ENCODE measurements around the gene SDS. TPM values are rescaled to one million over a fixed set of nuclear protein-coding genes. Genes with fewer than 3 reads are reported as not detected.

SDS gene
- total and polyA plus RNA-seq, 2 of the 13 experiments (the other 11 are each of a cell fraction or from before 2014, with no cell fraction given), result not detected

DNA sequence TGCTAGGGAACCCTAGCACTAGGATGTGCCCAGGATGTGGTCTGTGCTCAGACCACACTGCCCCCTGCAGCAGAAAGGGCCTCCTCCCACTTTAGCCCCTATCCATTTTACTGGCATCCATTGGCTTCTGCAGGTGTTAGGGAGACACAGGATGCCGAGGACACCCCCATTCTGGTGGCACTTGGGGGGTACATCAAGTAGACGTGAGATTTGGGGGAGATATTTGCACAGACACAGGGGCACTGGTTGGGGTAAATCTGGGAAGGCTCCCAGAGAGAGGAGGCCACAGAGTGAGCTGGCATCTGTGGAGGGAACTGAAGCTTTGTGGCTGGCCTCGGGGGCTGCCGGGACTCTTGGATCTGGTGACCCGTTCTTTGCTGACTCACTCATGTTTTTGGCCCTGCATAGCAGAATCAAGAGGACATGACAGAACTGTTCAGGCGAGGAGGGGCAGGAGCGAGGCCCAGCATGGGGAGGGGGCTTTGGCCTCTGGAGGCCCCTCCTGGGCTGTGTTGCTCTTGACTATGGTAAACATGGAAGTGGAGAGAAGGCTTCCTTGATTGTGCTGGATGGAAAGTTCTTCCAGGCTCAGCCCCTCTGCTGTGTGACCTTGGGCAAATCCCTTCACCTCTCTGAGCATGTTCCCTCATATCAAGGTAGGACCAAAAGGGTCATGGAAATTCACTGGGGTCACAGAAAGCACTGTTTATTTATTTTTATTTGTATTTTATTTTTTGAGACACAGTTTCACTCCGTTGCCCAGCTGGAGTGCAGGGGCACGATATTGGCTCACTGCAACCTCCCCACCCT is 43.5 kb downstream of the SDS start:
- H3K4me2 ChIP-seq (ENCODE audit: low read depth, low read length), result peak overlapping the region; percentile 86
- H3K4me1 ChIP-seq (ENCODE audit: insufficient read depth, low read length), result peaks cover 37% of the 10 kb centered on the region
- no peak overlapping the region for H2AFZ ChIP-seq (ENCODE audit: low read length)
- no peaks in the 10 kb centered on the region; a peak in 1 of 5 replicates for H3K27me3 ChIP-seq (ENCODE audit: control insufficient read depth in 1 of 2, insufficient read depth in 2 of 2, low read length in 2 of 2)
- H3K4me3 ChIP-seq (replicated peaks in 1 of 3; ENCODE audit: insufficient read depth in 1 of 3, low read depth in 2 of 3, low read length in 3 of 3), result peak overlapping the region in 2 of 3 experiments; percentile 80 to 94; a peak in 1 of 6 replicates
- in situ Hi-C loops (cut with HindIII; ENCODE audit: extremely low pct_ligation_motif_present, low pct_unique_long_range_greater_than_20kb) (loop anchor here (10.0 kb wide), 1 partner anchor 165 kb away; no protein-coding TSS in a partner anchor), intact Hi-C loops (cut with micrococcal nuclease; ENCODE audit: unreplicated experiment) (loop anchor here (1.0 to 5.0 kb wide), 2 partner anchors 48 to 158 kb away; no protein-coding TSS in a partner anchor)
- FAIRE-seq (peak; percentile 21), ATAC-seq (peak; percentile 63), DNase-seq (ENCODE audit: low spot score) (peak; percentile 35)
- H3K36me3 ChIP-seq (replicated peaks in 1 of 2; ENCODE audit: control insufficient read depth in 1 of 2, insufficient read depth in 2 of 2, low read length in 2 of 2), result peaks cover 0 to 3% of the 10 kb centered on the region in 2 experiments; a peak in 1 of 5 replicates
- no peak overlapping the region for H3K27ac ChIP-seq (ENCODE audit: extremely low read length, insufficient read depth, low read length)
- TF ChIP-seq ZNF768 (CRISPR knock-in tag; IDR thresholded peaks at IDR 0.05) (peak; percentile 92), RXRB (CRISPR knock-in tag; IDR thresholded peaks at IDR 0.05; ENCODE audit: borderline replicate concordance) (no peak), SMC3 (IDR thresholded peaks at IDR 0.05; ENCODE audit: low read length) (peak; percentile 24; the same call in 1 of the 2 replicates), AHR (CRISPR knock-in tag; IDR thresholded peaks at IDR 0.05) (0 out of 2 replicates have a peak, but pooled peaks have one; percentile 41), BHLHE40 (IDR thresholded peaks at IDR 0.05; ENCODE audit: low read length) (peak; percentile 14; the same call in 1 of the 2 replicates), CTCF (CRISPR knock-in tag; IDR thresholded peaks at IDR 0.05) (peak; percentile 60), STAG1 (CRISPR knock-in tag; IDR thresholded peaks at IDR 0.05) (peak; percentile 62), THAP8 (CRISPR knock-in tag; IDR thresholded peaks at IDR 0.05; ENCODE audit: borderline replicate concordance) (no peak)
- H3K79me2 ChIP-seq (ENCODE audit: insufficient read depth, low read length), result no peaks in the 10 kb centered on the region
- no peaks in the 10 kb centered on the region for H3K9me3 ChIP-seq (ENCODE audit: low read length)
- BruUV-seq (replicated peaks), result TSS peak; percentile 57
- no peak overlapping the region for H3K9ac ChIP-seq (ENCODE audit: insufficient read depth, low read depth, low read length)
- 85% methylated on average over 9 of the region's 9 CpGs for whole genome bisulfite sequencing (ENCODE audit: low lambda C conversion rate)
- peaks cover 7% of the 10 kb centered on the region for H4K20me1 ChIP-seq (ENCODE audit: insufficient read depth, low read length)
- POLR2A ChIA-PET, result no interaction called here
- CTCF ChIA-PET (ENCODE audit: low intra/inter-chr PET ratio, low total read pairs), result interaction anchor here (0.8 kb wide), 1 partner anchor 48 kb away, joined by 3 read pairs; no protein-coding TSS in a partner anchor
